SU-DHL-6 (cell line): ENCODE measurements around the gene C7orf33.

ENCODE experiments used
- EZH2phosphoT487 ChIP-seq: fragments of 200-600 bp; sonication (generic), shearing (Covaris generic); conservative IDR thresholded peaks from 2 replicates; pipeline ENCODE4 v1.6.1; 2018; ENCODE audit warnings: mild to moderate bottlenecking, antibody characterized with exemption, low read length, moderate library complexity, mixed read lengths
- TF ChIP-seq, protein P1 (sequence below): fragments of 200-600 bp; sonication (generic); IDR thresholded peaks from one replicate; pipeline ENCODE4 v1.5.1; 2017; ENCODE audit warnings: antibody characterized with exemption, mild to moderate bottlenecking, low read length, moderate library complexity; ENCODE audit not compliant: insufficient read depth, poor library complexity, severe bottlenecking

DNA sequence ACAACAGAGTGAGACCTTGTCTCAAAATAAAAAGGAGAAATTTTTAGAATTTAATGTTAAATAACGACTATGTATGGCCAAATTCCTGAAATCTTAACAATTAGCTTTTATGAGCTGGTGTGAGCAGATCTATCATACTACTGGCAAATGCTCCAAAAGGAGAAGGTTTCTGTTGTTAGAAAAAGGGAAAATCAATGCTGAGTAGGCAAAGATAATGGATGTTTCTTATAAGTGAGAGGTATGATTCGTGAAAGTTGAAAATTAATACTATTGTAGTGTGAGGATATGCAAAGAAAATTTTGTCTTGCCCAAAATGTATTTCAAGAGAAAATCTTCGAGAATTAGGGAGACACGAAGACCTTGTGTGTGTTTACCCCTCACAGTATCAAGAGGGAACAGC is 67.4 kb downstream of the C7orf33 start:
- TF ChIP-seq, protein P1, sequence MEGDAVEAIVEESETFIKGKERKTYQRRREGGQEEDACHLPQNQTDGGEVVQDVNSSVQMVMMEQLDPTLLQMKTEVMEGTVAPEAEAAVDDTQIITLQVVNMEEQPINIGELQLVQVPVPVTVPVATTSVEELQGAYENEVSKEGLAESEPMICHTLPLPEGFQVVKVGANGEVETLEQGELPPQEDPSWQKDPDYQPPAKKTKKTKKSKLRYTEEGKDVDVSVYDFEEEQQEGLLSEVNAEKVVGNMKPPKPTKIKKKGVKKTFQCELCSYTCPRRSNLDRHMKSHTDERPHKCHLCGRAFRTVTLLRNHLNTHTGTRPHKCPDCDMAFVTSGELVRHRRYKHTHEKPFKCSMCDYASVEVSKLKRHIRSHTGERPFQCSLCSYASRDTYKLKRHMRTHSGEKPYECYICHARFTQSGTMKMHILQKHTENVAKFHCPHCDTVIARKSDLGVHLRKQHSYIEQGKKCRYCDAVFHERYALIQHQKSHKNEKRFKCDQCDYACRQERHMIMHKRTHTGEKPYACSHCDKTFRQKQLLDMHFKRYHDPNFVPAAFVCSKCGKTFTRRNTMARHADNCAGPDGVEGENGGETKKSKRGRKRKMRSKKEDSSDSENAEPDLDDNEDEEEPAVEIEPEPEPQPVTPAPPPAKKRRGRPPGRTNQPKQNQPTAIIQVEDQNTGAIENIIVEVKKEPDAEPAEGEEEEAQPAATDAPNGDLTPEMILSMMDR = no peak
- TF ChIP-seq EZH2phosphoT487 = no peak
